Astrocyte of the spinal cord (primary cell): ENCODE data around the gene TMIE.
"Not testable (repeated sequence)": the region's sequence is repeated elsewhere in the genome, so short reads cannot be mapped to it uniquely, and the experiment has no call there.

Experiments
- DNase-seq: peaks from one replicate; pipeline ENCODE4 v3.0.0; 2011; ENCODE audit warnings: low read depth, low spot score
- H3K4me3 ChIP-seq: 2 replicates; pipeline ENCODE4 v1.5.1; 2011; ENCODE audit warnings: low read depth, mild to moderate bottlenecking, low read length, moderate library complexity
- in situ Hi-C: cut with HindIII; loops from 2 replicates; pipeline ENCODE4 v1.10.0; 2017; ENCODE audit warnings: low sequenced_read_pairs
- TF ChIP-seq, protein P1 (sequence below): IDR thresholded peaks from 2 replicates; pipeline ENCODE4 v1.5.1; 2012; ENCODE audit warnings: low read depth, mild to moderate bottlenecking, low read length, inconsistent platforms

Gene TMIE

DNA sequence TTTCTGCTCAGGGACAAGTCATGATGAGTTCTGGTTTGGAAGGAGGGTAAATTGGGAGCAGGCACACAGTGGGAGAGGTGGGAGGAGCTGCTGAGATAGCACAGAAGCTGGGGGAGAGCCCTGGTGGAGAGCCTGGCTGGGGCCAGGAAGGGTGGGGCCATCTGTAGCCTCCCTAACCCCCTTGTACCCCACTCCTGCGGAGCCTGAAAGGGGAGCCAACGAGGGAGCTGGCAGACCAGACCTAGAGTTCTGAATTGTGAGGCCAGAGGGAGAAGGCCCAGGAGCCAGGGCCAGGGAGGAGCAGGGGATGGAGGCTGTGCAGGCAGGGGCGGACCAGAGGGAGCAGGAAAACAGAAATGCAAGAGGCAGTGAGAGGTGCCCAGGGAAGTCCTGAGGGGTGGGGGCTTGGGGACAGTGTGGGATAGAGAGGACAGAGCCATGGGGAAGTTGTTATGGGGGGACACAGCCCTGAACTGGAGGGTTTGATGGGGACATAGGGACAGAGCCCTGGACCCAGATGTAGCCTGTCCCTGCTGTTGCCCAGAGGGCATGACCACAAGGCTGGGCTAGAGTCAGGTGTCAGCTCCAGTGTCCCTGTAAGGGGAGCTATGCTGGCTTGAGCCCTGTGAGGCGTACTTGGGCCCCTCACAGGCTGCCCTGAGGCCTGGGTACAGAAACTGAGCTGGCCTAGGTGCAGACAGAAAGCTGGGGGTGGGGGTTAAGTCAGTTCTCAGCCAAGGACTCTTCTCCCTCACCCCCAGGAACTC, 1.2 kb downstream of the TMIE start:
- H3K4me3 ChIP-seq = no peak overlapping the region
- in situ Hi-C loops = no loop called here
- TF ChIP-seq, protein P1, sequence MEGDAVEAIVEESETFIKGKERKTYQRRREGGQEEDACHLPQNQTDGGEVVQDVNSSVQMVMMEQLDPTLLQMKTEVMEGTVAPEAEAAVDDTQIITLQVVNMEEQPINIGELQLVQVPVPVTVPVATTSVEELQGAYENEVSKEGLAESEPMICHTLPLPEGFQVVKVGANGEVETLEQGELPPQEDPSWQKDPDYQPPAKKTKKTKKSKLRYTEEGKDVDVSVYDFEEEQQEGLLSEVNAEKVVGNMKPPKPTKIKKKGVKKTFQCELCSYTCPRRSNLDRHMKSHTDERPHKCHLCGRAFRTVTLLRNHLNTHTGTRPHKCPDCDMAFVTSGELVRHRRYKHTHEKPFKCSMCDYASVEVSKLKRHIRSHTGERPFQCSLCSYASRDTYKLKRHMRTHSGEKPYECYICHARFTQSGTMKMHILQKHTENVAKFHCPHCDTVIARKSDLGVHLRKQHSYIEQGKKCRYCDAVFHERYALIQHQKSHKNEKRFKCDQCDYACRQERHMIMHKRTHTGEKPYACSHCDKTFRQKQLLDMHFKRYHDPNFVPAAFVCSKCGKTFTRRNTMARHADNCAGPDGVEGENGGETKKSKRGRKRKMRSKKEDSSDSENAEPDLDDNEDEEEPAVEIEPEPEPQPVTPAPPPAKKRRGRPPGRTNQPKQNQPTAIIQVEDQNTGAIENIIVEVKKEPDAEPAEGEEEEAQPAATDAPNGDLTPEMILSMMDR = no peak
- no peak for DNase-seq

DNA sequence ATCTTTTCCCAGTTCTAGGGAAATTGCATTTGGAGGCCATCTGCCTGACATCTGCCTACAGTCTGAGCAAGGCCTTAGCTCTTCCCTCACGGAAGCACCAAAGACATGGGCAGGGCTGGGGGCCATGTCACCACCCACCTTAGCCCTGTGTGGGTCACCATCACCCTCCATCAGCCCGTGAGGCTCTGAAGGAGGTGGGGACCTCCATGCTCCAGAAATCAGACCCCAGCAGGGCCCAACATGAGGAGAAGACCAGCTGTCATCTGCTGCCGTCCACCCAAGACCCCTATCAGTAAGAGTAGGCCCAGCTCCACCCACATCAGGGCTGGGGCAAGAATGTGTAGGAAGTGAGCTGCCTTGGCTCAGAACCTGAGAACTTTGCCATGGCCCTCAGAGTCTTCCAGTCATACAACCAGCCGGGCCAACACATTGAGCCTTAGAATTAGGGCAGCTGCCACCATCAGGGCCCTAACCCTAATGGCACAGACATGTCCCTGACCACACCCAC, 1.9 kb downstream of the TMIE start:
- in situ Hi-C loops = no loop called here
- DNase-seq = no peak
- TF ChIP-seq, protein P1 = no peak
- H3K4me3 ChIP-seq = no peak overlapping the region

DNA sequence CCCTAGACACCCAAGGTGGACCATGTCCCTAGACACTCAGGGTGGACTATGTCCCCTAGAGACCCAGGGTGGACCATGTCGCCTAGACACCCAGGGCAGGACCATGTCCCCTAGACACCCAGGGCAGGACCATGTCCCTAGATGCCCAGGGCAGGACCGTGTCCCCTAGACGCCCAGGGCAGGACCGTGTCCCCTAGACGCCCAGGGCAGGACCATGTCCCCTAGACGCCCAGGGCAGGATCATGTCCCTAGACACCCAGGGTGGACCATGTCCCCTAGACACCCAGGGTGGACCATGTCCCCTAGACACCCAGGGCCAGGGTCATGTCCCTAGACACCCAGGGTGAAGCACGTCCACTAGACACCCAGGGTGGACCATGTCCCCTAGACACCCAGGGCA, 3.2 kb downstream of the TMIE start:
- DNase-seq, H3K4me3 ChIP-seq, in situ Hi-C loops: not testable (repeated sequence)

GRCh38 chr3:46705022-46705530, 3.9 kb downstream of the TMIE start:
- H3K4me3 ChIP-seq = no peak overlapping the region
- in situ Hi-C loops = no loop called here
- peak; percentile 65 for DNase-seq
- TF ChIP-seq, protein P1 = peak; percentile 97

DNA sequence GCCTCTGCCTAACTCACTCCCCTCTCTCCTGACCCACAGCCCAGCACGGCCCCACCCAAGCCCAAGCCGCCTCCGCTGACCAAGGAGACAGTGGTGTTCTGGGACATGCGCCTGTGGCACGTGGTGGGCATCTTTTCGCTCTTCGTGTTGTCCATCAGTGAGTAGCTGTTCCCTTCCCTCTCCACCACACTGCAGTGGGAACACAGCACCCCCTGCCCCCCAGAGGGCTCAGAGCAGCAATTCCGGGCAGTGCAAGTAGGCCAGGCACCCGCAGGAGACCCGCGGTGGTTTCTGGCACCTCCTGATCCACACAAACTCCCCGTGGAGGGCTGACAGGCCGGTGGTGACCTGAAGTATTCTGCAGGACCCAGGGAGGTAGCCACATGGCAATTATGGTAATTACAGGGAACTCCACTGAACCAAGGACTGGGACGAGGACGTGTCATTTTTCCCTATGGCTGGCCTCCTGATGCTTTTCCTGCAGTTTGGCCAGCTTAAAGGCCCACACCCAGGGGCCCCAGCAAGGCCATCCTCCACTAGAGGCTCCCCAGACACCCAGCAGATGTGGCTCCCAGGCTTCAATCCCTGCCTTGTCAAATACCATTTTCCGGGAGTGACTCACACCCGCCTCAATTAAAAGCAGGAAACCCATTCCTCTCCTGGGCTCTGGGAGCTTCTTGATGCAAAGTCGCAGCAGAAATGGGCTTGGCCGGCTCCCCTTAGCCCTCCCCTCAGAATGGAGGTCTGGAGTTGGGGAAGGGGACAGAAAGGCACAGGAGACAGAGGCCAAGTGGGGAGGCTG, 4.8 kb downstream of the TMIE start:
- in situ Hi-C loops = no loop called here
- DNase-seq = peak; percentile 43
- TF ChIP-seq, protein P1 = peak; percentile 19
- no peak overlapping the region for H3K4me3 ChIP-seq

GRCh38 chr3:46706771-46707582, 5.8 kb downstream of the TMIE start:
- TF ChIP-seq, protein P1 = no peak
- DNase-seq = no peak
- in situ Hi-C loops = no loop called here
- no peak overlapping the region for H3K4me3 ChIP-seq
